B cell (primary cell): Measurements from ENCODE around the gene CYP2S1. TPM values are rescaled to one million over a fixed set of nuclear protein-coding genes. Genes with fewer than 3 reads are reported as not detected.

Experiments
- ATAC-seq: fragments of 200-7000 bp; cut with Tn5 transposase; one replicate; pipeline ENCODE4 v1.10.0; 2021; ENCODE audit warnings: low read depth, mild to moderate bottlenecking, moderate number of reproducible peaks, moderate library complexity
- CTCF ChIA-PET: fragments of 350-600 bp; sonication (Branson Sonifier 250); formaldehyde crosslinking; loops from one replicate; lab custom pipeline; 2021; ENCODE audit warnings: antibody characterized with exemption, inconsistent platforms; lab: Charles Lee
- POLR2A ChIA-PET: fragments of 350-600 bp; sonication (Branson Sonifier 250); formaldehyde crosslinking; loops from one replicate; lab custom pipeline; 2021; ENCODE audit warnings: antibody characterized with exemption; lab: Charles Lee
- DNase-seq: peaks from one replicate; pipeline ENCODE4 v3.0.0; 2013
- H2AFZ ChIP-seq: 2 replicates; pipeline ENCODE4 v1.6.1; 2012; ENCODE audit warnings: mild to moderate bottlenecking, low read depth, low read length; ENCODE audit not compliant: insufficient read depth, poor library complexity, severe bottlenecking
- H3K27ac ChIP-seq, 2 donors: 1 replicate in 1 of 2; 2 replicates in 1 of 2; pipeline ENCODE4 v1.5.1; 2012 to 2013; ENCODE audit warnings: low read length in 2 of 2, mild to moderate bottlenecking in 2 of 2, moderate library complexity in 1 of 2
- H3K27me3 ChIP-seq, 4 experiments: fragments of 200-600 bp in 1 of 4; sonication (generic) in 1 of 4; replicated peaks in 1 of 4; 1 replicate in 2 of 4; 2 replicates in 2 of 4; pipeline versions ENCODE4 v1.6.1 to v1.7.0; 2013 to 2016; ENCODE audit warnings: low read length in 3 of 4, mild to moderate bottlenecking in 2 of 4, mixed read lengths in 1 of 4, moderate library complexity in 1 of 4; ENCODE audit not compliant: insufficient read depth in 4 of 4, control insufficient read depth in 3 of 4; ENCODE audit errors: control extremely low read depth in 1 of 4
- H3K36me3 ChIP-seq, 2 experiments: replicated peaks in 1 of 2; 1 replicate in 1 of 2; 2 replicates in 1 of 2; pipeline versions ENCODE4 v1.6.1 to v1.7.1; 2013; ENCODE audit warnings: low read length in 1 of 2; ENCODE audit not compliant: insufficient read depth in 2 of 2, control insufficient read depth in 1 of 2; ENCODE audit errors: control extremely low read depth in 1 of 2, extremely low read depth in 1 of 2
- H3K4me1 ChIP-seq, 2 donors: fragments of 200-600 bp in 1 of 2; sonication (generic) in 1 of 2; 1 replicate in 1 of 2; 2 replicates in 1 of 2; pipeline versions ENCODE4 v1.5.1 to v1.6.1; 2013 to 2017; ENCODE audit warnings: low read length in 2 of 2; ENCODE audit not compliant: control insufficient read depth in 2 of 2, insufficient read depth in 2 of 2
- H3K4me2 ChIP-seq: replicated peaks from 2 replicates; pipeline ENCODE3; 2012; ENCODE audit warnings: mild to moderate bottlenecking, low read depth, low read length; ENCODE audit not compliant: poor library complexity, severe bottlenecking
- H3K4me3 ChIP-seq, 5 experiments: fragments of 200-600 bp in 1 of 5; sonication (generic) in 1 of 5; 1 replicate in 3 of 5; 2 replicates in 2 of 5; pipeline versions ENCODE4 v1.5.1 to v1.7.0; 2011 to 2016; ENCODE audit warnings: low read length in 4 of 5, mild to moderate bottlenecking in 4 of 5, low read depth in 2 of 5, control low read depth in 1 of 5, moderate library complexity in 1 of 5; ENCODE audit not compliant: insufficient read depth in 1 of 5; ENCODE audit errors: control extremely low read depth in 1 of 5, extremely low read depth in 1 of 5
- H3K79me2 ChIP-seq: fragments of 200-600 bp; sonication (generic); one replicate; pipeline ENCODE4 v1.6.0; 2016; ENCODE audit warnings: low read length; ENCODE audit not compliant: control insufficient read depth, insufficient read depth
- H3K9ac ChIP-seq: fragments of 200-600 bp; sonication (generic); 2 replicates; pipeline ENCODE4 v1.6.1; 2017; ENCODE audit warnings: mild to moderate bottlenecking, low read length, moderate library complexity
- H3K9me3 ChIP-seq, 3 donors: one replicate each; pipeline versions ENCODE4 v1.6.1 to v1.7.1; 2013; ENCODE audit warnings: low read length in 2 of 3; ENCODE audit not compliant: control insufficient read depth in 2 of 3, insufficient read depth in 1 of 3; ENCODE audit errors: control extremely low read depth in 1 of 3
- H4K20me1 ChIP-seq: 2 replicates; pipeline ENCODE4 v1.6.0; 2012; ENCODE audit warnings: mild to moderate bottlenecking, low read length; ENCODE audit not compliant: insufficient read depth, control insufficient read depth, poor library complexity, severe bottlenecking
- H3K27ac Mint-ChIP-seq: one replicate; pipeline ENCODE4 v1.8.0; 2021; ENCODE audit warnings: mixed read lengths
- H3K27me3 Mint-ChIP-seq: one replicate; pipeline ENCODE4 v1.8.0; 2021; ENCODE audit warnings: mixed read lengths
- H3K4me1 Mint-ChIP-seq: one replicate; pipeline ENCODE4 v1.8.0; 2021; ENCODE audit warnings: mixed read lengths
- H3K4me3 Mint-ChIP-seq: one replicate; pipeline ENCODE4 v1.8.0; 2021; ENCODE audit warnings: mixed read lengths
- H3K9me3 Mint-ChIP-seq: one replicate; pipeline ENCODE4 v1.8.0; 2022; ENCODE audit warnings: mixed read lengths; ENCODE audit not compliant: insufficient read depth
- EZH2 ChIP-seq: IDR thresholded peaks from 2 replicates; pipeline ENCODE4 v1.6.1; 2012; ENCODE audit warnings: borderline replicate concordance, low read depth, mild to moderate bottlenecking, moderate library complexity, low read length; ENCODE audit not compliant: insufficient read depth, poor library complexity, severe bottlenecking
- WGBS: methylation state at CpG from one replicate; pipeline ENCODE4 v1.1.5; 2013; ENCODE audit warnings: missing lambda C conversion rate; ENCODE audit not compliant: insufficient coverage; 5-methylcytosine and 5-hydroxymethylcytosine counted together
- intact Hi-C: fragments of 100-400 bp; cut with micrococcal nuclease; formaldehyde crosslinking; loops from one replicate; pipeline ENCODE4 v1.10.0; 2022
- polyA plus RNA-seq: library from polyadenylated mRNA; depleted of rRNA; stranded (reverse); fragments of >200 nt; gene quantifications from 2 replicates; pipeline ENCODE4 v1.2.3, GENCODE V29; 2012
- total RNA-seq, 2 donors: library from RNA; stranded (reverse); fragments of 120-200 nt in 1 of 2; gene quantifications; 1 replicate in 1 of 2; 2 replicates in 1 of 2; pipeline versions ENCODE4 v1.2.3 to v1.2.4, GENCODE V29; 2013 to 2022
- TF ChIP-seq, protein P1 (sequence below): fragments of 200-600 bp; IDR thresholded peaks from one replicate; pipeline ENCODE4 v1.8.0; 2022; ENCODE audit warnings: antibody characterized with exemption, mild to moderate bottlenecking

The CYP2S1 gene
- total and polyA plus RNA-seq, 2 donors (not counting 1 experiment from before 2014, with no cell fraction given): 0.09 TPM; not detected in 1

DNA sequence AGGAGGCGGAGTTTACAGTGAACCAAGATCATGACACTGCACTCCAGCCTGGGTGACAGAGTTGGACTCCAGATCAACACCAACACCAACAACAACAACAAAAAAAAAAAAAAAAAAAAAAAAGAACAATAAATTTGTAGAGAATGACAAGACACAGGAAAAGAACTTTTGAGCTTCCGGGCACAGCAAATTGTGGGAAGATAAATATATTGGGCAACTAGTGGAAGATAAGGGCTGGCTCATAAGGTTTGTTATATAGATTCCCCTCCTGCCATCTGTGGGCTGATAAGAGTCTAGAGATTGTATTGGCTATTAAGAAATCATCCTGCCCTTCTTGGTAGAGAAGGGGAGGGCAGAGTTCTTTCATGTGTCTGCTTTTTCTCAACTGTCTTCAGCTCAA lies 33.1 kb upstream of the CYP2S1 start:
- Histone ChIP-seq H4K20me1 (no peaks in the 10 kb centered on the region), H3K4me3 (no peak overlapping the region), H2AFZ (no peak overlapping the region), H3K4me2 (no peak overlapping the region), H3K9ac (no peak overlapping the region), H3K79me2 (no peaks in the 10 kb centered on the region), H3K27me3 (no peaks in the 10 kb centered on the region), H3K36me3 (no peaks in the 10 kb centered on the region), H3K9me3 (peaks cover 0 to 9% (median 5%) of the 10 kb centered on the region in 3 donors), H3K27ac (no peak overlapping the region), H3K4me1 (no peaks in the 10 kb centered on the region)
- no peak for ATAC-seq
- Mint-ChIP-seq H3K4me1 (no peaks in the 10 kb centered on the region), H3K9me3 (no peaks in the 10 kb centered on the region), H3K4me3 (no peak overlapping the region), H3K27ac (peak overlapping the region; percentile 10), H3K27me3 (peaks cover 4% of the 10 kb centered on the region)
- CTCF ChIA-PET: interaction anchor here (0.7 kb wide), 1 partner anchor 413 kb away, joined by 3 read pairs; no protein-coding TSS in a partner anchor
- POLR2A ChIA-PET: no interaction called here
- TF ChIP-seq, protein P1, sequence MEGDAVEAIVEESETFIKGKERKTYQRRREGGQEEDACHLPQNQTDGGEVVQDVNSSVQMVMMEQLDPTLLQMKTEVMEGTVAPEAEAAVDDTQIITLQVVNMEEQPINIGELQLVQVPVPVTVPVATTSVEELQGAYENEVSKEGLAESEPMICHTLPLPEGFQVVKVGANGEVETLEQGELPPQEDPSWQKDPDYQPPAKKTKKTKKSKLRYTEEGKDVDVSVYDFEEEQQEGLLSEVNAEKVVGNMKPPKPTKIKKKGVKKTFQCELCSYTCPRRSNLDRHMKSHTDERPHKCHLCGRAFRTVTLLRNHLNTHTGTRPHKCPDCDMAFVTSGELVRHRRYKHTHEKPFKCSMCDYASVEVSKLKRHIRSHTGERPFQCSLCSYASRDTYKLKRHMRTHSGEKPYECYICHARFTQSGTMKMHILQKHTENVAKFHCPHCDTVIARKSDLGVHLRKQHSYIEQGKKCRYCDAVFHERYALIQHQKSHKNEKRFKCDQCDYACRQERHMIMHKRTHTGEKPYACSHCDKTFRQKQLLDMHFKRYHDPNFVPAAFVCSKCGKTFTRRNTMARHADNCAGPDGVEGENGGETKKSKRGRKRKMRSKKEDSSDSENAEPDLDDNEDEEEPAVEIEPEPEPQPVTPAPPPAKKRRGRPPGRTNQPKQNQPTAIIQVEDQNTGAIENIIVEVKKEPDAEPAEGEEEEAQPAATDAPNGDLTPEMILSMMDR: no peak
- intact Hi-C loops: no loop called here
- no CpG with 5 or more reads among the region's 2 CpGs for WGBS
- DNase-seq: no peak

DNA sequence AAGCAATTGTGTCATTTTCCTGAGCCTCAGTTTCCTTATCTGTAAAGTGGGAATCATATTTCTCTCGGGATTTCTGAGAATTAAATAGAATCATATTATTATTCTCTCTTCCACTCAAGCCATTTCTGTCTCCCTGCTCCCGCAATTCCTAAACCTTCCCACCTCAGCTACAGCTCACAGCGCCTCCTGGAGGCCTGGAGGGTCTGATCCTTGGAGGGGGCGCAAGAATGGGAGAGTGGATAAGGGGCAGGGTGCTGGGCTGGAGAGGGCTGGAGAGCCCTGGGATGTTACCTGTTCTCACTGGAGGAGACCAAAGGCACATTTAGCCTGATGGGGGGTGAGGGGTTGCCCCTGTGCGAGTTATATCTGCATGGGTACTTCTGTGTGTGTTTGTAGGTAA lies 31.1 kb upstream of the CYP2S1 start:
- no peaks in the 10 kb centered on the region for H4K20me1 ChIP-seq
- H3K4me3 ChIP-seq: no peak overlapping the region
- no peaks in the 10 kb centered on the region for H3K36me3 ChIP-seq
- H3K27ac ChIP-seq: no peak overlapping the region
- Mint-ChIP-seq H3K27ac (no peak overlapping the region), H3K4me1 (no peaks in the 10 kb centered on the region), H3K4me3 (no peak overlapping the region), H3K9me3 (no peaks in the 10 kb centered on the region), H3K27me3 (peaks cover 4% of the 10 kb centered on the region)
- H3K79me2 ChIP-seq: no peaks in the 10 kb centered on the region
- H3K27me3 ChIP-seq: no peaks in the 10 kb centered on the region
- TF ChIP-seq, protein P1: no peak
- TF ChIP-seq EZH2: no peak
- DNase-seq (no peak), ATAC-seq (no peak)
- CTCF ChIA-PET: no interaction called here
- POLR2A ChIA-PET: no interaction called here
- no peak overlapping the region for H2AFZ ChIP-seq
- 100% methylated on average over 2 of the region's 5 CpGs for WGBS
- no peak overlapping the region for H3K9ac ChIP-seq
- intact Hi-C loops: no loop called here
- no peak overlapping the region for H3K4me2 ChIP-seq
- H3K4me1 ChIP-seq: no peaks in the 10 kb centered on the region
- peaks cover 0 to 3% (median 0%) of the 10 kb centered on the region in 3 donors for H3K9me3 ChIP-seq
